Activated T-cell treated with anti-CD3 and anti-CD28 coated beads for 24 hours (primary cell): ENCODE measurements around the gene TNPO2.
"Not testable (repeated sequence)": the region's sequence is repeated elsewhere in the genome, so short reads cannot be mapped to it uniquely, and the experiment has no call there.

ENCODE experiments used
- DNase-seq: peaks from one replicate; pipeline ENCODE4 v3.0.0-alpha.2; 2020; ENCODE audit warnings: low read depth

Gene TNPO2

GRCh38 chr19:12705169-12705568 lies 18.6 kb downstream of the TNPO2 start:
- no peak for DNase-seq

GRCh38 chr19:12703046-12703445 lies 20.7 kb downstream of the TNPO2 start:
- DNase-seq, result no peak

GRCh38 chr19:12701596-12702282 lies 22.0 kb downstream of the TNPO2 start:
- no peak for DNase-seq

- no peak for DNase-seq
Observed at GRCh38 chr19:12698138-12698537, 25.6 kb downstream of the TNPO2 start.

GRCh38 chr19:12697425-12697824 lies 26.3 kb downstream of the TNPO2 start:
- DNase-seq, result not testable (repeated sequence)

- DNase-seq, result peak; percentile 97
Observed at GRCh38 chr19:12696366-12697335, 27.1 kb downstream of the TNPO2 start, which contains the start of gene FBXW9. FBXW9 (minus strand) TSS chr19:12696631; CDS start chr19:12696581, 50 bp downstream.

GRCh38 chr19:12695997-12696365 lies 27.8 kb downstream of the TNPO2 start:
- DNase-seq, result no peak

GRCh38 chr19:12695514-12695913 lies 28.2 kb downstream of the TNPO2 start:
- DNase-seq, result no peak

GRCh38 chr19:12695096-12695495 lies 28.6 kb downstream of the TNPO2 start:
- DNase-seq, result no peak

- DNase-seq, result no peak
Observed at GRCh38 chr19:12694641-12695040, 29.1 kb downstream of the TNPO2 start.

GRCh38 chr19:12692960-12693359 lies 30.8 kb downstream of the TNPO2 start:
- no peak for DNase-seq

- DNase-seq, result no peak
Observed at GRCh38 chr19:12689581-12690216, 34.0 kb downstream of the TNPO2 start.

GRCh38 chr19:12689012-12689411 lies 34.7 kb downstream of the TNPO2 start:
- no peak for DNase-seq

- no peak for DNase-seq
Observed at GRCh38 chr19:12687496-12688196, 36.1 kb downstream of the TNPO2 start, which contains the start of gene GNG14. GNG14 (plus strand) TSS chr19:12687998; CDS start chr19:12688049, 51 bp downstream.

- no peak for DNase-seq
Observed at GRCh38 chr19:12685831-12686230, 37.9 kb downstream of the TNPO2 start.

GRCh38 chr19:12681074-12681987 lies 42.4 kb downstream of the TNPO2 start, which contains the start of gene DHPS:
DHPS (minus strand) TSS chr19:12681880; CDS start chr19:12681766, 114 bp downstream.
- DNase-seq, result peak; percentile 87

GRCh38 chr19:12680034-12680433 lies 43.7 kb downstream of the TNPO2 start:
- DNase-seq, result no peak

- not testable (repeated sequence) for DNase-seq
Observed at GRCh38 chr19:12678039-12678438, 45.7 kb downstream of the TNPO2 start.

- no peak for DNase-seq
Observed at GRCh38 chr19:12676928-12677327, 46.8 kb downstream of the TNPO2 start.

- DNase-seq, result peak; percentile 79
Observed at GRCh38 chr19:12676384-12676792, 47.3 kb downstream of the TNPO2 start.

GRCh38 chr19:12675940-12676339 lies 47.8 kb downstream of the TNPO2 start:
- no peak for DNase-seq
